ENCODE measurements around the gene PCDH9.

DNA sequence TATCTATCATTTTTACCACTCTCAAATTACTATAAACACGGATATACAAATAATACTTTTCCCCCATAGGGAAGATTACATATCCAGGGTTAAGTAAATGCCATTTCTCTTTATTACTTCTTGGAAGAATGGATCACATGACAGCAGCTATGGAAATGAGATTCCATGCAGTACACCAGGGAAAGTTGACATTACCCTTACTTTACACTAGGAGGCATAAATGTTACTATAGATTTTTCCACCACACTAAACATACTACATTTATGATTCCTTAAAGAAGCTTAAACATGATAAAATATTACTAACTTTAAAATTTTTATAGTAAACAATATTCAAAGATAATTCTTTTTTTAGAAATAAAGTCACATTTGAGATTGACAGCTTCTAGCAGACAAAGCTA, 611.4 kb downstream of the PCDH9 start:
- TF ChIP-seq YY1 (IDR thresholded peaks at IDR 0.05; ENCODE audit: insufficient read depth, insufficient read length) (no peak), ZNF274 (IDR thresholded peaks at IDR 0.05; ENCODE audit: low read depth, low read length) (no peak)

Data from NT2/D1 (cell line).